ENCODE measurements around the gene RRP9. TPM values are rescaled to one million over a fixed set of nuclear protein-coding genes. Genes with fewer than 3 reads are reported as not detected.
"Not testable (repeated sequence)": the region's sequence is repeated elsewhere in the genome, so short reads cannot be mapped to it uniquely, and the experiment has no call there.

RRP9 gene, protein sequence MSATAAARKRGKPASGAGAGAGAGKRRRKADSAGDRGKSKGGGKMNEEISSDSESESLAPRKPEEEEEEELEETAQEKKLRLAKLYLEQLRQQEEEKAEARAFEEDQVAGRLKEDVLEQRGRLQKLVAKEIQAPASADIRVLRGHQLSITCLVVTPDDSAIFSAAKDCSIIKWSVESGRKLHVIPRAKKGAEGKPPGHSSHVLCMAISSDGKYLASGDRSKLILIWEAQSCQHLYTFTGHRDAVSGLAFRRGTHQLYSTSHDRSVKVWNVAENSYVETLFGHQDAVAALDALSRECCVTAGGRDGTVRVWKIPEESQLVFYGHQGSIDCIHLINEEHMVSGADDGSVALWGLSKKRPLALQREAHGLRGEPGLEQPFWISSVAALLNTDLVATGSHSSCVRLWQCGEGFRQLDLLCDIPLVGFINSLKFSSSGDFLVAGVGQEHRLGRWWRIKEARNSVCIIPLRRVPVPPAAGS
- 22.2 and 26.3 TPM in 2 replicates for total RNA-seq (2014; rRNA removed; shearing (Covaris generic))

DNA sequence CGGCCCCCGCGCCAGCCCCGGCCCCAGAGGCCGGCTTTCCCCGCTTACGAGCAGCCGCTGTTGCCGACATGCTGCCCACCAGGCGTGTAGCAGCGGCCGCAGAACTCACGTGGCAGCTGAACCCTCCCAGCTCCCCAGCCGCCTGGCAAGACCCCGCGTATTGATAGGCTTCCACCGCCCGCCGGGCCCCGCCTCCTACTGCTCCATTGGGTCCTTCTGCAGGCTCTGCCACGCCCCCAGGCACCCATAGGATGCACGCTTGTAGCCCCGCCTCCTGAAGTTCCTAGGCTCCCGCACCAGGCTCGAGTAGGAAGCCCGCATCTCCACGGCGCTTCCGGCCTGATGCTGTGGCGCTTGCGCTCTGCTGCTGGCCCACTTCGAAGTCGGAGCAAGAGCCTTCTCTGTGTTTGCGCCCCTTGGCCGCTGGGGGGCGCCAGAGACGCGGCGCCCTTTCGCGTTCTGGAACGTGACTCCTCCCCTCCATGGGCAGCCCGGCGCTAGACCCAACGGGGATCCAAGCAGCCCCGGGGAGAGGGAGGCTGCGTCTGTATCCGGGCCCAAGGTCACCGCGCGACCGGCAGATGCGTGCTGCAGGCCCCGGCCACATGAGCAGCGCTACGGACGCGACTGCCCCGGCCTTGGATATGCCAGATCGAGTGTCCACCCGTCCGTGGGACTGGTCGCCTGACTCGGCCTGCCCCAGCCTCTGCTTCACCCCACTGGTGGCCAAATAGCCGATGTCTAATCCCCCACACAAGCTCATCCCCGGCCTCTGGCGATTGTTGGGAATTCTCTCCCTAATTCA, at the start of gene RRP9, which contains the start of gene PARP3:
Gene RRP9 (minus strand): TSS at position 107 of the 805 bp plus-strand sequence. CDS start 37 bp downstream, at position 70.
Gene PARP3 (plus strand): TSS at position 566 of the 805 bp plus-strand sequence. CDS start 993 bp downstream, outside the sequence.
- peak; percentile 99 for DNase-seq (ENCODE audit: low read depth)

DNA sequence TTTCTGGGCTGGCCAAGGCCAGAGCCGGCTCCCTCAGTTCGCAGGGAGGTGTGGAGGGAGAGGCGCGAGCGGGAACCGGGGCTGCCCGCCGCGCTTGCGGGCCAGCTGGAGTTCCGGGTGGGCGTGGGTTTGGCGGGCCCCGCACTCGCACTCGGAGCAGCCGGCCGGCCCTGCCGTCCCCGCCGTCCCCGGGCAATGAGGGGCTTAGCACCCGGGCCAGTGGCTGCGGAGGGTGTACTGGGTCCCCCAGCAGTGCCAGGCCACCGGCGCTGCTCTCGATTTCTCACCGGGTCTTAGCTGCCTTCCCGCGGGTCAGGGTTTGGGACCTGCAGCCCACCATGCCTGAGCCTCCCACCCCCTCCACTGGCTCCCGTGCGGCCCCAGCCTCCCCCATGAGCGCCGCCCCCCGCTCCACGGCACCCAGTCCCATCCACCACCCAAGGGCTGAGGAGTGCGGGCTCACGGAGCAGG, 48.8 kb upstream of the RRP9 start:
- DNase-seq (ENCODE audit: low read depth), result not testable (repeated sequence)

DNA sequence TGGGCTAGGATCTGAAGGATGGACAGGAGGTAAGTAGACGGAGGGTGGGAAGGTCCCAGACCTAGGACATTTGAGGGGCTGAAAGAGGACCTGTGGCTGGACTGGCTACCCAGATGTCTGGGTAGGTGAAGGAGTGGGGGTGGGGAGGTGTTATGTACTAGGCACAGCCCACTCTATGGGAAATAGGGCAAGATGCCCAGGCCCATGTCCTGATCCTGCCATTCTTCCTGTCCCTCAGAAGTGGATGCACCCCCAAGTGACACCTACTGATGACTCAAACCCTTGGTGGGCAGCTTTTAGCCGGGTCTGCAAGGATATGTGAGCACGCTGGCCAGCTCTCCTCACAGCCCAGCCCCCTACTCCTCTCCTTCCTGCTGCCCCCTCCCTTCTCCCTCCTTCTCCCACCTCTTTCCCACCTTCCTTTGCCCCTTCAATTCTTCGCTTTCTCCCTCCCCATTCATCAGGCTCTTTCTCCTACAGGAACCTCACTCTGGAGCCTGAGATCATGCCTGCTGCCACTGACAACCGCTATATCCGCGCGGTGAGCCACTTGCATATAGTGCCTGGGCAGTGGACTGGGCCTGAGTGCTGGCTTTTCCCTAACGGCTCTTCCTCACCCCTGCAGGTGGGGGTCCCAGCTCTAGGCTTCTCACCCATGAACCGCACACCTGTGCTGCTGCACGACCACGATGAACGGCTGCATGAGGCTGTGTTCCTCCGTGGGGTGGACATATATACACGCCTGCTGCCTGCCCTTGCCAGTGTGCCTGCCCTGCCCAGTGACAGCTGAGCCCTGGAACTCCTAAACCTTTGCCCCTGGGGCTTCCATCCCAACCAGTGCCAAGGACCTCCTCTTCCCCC, 46.8 kb upstream of the RRP9 start:
- DNase-seq (ENCODE audit: low read depth), result no peak

DNA sequence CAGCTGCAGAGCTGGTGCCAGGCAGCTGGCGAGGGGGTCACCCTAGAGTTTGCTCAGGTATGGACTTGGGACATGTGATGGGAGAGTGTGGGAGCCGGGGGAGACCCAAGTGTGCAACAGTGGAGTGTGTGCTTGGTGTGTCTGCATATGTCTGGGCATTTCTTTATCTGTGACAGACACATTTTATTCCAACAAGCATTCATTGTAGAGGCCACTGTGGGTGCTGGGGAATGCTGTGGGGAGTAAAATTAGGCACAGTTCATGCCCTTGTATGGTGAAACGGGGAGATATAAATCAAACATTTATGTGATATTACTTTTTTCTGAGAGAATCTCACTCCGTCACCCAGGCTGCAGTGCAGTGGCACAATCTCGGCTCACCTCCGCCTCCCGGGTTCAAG, 45.9 kb upstream of the RRP9 start:
- no peak for DNase-seq (ENCODE audit: low read depth)

DNA sequence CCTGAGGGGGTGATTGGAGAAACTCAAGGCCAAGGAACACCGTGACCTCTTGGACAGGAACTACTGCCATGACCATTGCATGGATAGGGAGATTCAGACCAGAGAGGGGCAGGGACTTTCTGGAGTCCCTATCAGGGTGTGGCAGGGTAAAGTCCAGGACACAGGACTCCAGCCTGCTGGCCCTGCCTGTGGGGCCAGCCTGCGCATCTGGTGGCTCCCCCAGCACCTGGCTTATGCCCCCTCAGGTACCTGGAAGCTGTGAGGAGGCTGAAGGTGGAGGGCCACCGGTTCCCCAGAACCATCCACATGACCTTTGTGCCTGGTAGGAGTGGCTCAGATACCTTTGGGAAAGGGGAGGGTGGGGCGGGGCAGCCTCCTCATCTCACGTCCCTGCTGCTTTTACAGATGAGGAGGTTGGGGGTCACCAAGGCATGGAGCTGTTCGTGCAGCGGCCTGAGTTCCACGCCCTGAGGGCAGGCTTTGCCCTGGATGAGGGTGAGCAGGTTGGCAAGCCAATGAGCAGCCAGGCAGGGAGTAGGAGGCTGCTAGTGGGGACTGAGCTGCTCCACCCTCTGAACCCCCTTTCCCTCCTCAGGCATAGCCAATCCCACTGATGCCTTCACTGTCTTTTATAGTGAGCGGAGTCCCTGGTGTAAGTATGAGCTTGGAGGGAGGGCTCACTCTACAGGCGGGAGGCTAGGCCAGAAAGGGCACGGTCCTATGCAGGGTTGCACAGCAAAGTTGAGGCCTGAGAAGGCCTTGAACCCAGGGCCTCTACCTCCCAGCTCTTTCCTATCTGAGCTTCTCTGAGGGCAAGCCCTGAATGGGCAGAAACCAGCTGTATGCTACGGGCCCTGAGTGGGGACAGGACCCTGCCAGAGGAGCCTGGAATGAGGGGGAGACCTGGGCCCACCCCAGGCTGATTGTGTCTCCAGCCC, 44.6 kb upstream of the RRP9 start:
- no peak for DNase-seq (ENCODE audit: low read depth)

DNA sequence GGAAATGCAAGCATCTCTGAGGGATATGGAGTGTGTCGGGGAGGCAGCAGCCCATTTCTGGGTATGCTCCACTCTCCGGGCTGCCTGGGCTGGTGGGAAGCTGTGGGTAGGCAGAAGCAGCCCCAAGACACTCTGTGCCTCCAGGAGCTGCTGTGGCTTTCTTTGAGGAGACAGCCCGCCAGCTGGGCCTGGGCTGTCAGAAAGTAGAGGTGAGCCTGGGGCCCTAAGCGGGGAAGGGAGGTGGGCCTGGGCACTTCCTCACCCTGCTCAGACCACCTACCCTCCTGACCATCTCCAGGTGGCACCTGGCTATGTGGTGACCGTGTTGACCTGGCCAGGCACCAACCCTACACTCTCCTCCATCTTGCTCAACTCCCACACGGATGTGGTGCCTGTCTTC, 43.4 kb upstream of the RRP9 start:
- no peak for DNase-seq (ENCODE audit: low read depth)

DNA sequence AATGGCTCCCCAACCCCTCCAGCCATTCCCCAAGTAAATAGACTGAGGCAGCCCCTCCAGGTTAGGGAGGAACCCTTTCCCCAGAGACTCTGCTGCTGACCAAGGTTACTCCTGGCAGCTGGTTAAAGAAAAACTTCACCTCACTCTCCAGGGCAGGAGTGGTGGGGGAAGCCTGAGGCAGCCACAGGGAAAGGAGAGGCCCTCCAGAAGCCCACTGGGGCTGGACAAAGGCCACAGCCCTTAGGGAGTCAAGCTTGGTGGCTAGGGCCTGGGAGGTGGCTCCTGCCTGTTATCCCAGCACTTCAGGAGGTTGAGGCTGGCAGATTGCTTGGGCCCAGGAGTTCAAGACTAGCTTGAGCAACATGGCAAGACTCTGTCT, 42.6 kb upstream of the RRP9 start:
- DNase-seq (ENCODE audit: low read depth), result no peak

DNA sequence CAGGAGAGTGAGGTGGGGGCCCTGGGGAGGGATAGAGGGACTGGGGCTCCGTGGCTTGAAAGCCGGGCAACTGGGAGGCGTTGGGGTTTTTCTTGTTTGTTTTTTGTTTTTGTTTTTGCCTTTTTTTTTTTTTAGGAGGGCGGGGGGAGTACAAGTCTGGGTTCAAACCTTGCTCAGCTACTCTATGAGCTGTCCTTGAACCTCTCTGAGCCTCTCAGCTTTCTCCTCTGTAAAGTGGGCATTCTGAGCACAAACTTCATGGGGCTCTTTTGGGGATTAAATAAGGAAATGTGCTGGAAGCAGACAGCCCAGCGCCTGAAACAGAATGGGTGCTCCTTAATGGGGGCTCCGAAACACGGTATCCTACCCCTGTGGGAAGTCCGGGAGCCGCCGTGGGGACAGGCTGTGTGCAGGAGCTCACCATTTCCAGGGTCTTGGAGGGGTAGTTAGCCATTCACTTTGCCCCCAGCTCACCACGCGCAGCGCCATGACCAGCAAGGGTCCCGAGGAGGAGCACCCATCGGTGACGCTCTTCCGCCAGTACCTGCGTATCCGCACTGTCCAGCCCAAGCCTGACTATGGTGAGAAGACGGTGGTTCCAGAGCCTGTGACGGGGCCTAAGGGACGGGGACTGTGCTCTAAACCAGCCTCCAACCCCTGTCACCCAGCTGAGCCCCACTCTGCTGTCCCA, 42.0 kb upstream of the RRP9 start:
- DNase-seq (ENCODE audit: low read depth), result no peak

DNA sequence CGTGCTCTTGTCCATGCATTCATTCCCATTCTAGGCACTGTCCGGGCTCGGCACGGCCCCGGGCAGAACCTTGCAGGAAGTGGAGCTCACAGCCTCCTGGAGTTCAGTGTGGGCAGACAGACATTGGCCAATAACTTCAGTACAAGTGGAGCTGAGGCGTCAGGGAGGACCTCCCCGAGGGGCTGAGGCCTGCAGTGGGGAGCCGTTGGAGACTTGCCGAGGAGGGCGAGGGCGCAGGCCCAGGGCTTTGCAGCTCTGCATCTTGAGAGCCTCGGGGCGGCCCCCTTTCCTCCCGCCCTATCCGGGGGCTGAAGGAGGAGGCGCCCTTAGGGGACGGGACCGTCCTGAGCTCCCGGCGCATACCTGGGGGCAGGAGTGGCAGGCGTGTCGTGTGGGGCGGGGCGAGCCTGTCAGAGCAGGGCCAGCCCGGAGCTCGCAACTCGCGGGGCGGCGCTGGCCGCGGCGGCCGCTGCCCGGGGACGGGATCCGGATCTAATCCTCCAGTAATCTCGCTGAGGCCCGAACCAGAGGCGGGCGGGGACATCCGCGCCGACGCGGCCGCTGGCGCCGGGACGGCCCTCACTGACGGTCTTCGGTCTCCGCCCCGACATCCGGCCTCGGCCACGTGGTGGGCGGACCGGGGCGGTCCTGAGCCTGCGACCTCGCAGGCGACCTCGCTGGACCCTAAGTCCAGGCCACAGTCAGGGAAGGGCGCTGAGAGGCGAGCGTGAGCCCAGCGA, 41.3 kb upstream of the RRP9 start, which contains the start of gene ACY1:
Gene ACY1 (plus strand): TSS at position 698 of the 740 bp plus-strand sequence. CDS start 530 bp downstream, outside the sequence.
- peak; percentile 81 for DNase-seq (ENCODE audit: low read depth)

DNA sequence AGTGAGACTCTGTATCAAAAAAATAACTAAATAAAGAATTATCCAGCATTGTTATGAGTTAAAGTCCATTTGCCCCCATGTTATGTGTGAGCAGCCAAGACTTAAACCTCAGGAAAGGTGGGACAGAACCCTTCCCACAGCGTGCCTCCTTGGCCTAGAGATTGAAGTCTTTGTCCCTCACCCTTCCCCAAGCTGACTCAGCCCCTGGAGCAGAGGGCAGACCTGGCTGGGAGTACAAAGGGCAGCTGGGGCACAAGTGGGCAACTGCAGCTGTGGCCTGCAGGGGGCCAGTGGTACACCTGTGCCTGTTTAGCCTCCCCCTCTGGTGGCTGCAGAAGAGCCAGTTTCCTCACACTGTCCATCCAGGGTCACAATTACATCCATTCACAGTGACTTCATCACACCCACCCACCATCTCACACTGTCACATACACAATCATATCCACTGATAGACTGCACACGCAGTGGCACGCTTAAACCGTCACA, 40.7 kb upstream of the RRP9 start:
- peak; percentile 49 for DNase-seq (ENCODE audit: low read depth)

DNA sequence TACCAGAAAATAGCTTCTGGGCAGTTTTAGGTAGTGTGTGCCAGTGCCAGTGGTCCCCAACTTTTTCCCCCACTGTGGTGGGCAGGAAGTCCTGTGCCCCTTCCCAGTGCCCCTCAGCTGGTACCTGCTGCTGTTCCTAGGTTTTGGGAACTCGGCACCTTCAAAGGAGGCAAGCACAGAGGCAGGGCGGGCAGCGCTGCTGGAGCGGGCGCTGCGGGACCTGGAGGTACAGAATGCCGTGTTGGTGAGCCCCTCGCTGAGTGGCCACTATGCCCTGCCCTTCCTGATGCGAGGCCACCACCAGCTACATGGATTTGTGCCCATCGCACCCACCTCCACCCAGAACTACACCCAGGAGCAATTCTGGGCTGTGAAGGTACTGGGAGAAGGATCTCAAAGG, 38.5 kb upstream of the RRP9 start:
- no peak for DNase-seq (ENCODE audit: low read depth)

DNA sequence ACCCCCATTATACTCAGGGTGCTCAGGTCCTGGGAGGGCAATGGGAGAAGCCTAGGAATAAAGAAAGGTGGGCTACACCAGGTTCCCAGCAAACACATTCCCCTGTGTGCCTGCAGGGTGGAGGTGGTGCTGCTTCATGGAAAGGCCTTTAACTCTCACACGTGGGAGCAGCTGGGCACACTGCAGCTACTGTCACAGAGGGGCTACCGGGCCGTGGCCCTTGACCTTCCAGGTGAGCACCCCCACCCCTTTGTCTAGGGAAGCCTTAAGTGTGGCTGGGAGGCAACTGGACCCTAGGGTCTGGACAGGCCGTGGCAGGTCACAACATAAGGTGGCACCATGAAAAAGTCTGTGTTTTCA, 36.4 kb upstream of the RRP9 start:
- no peak for DNase-seq (ENCODE audit: low read depth)

DNA sequence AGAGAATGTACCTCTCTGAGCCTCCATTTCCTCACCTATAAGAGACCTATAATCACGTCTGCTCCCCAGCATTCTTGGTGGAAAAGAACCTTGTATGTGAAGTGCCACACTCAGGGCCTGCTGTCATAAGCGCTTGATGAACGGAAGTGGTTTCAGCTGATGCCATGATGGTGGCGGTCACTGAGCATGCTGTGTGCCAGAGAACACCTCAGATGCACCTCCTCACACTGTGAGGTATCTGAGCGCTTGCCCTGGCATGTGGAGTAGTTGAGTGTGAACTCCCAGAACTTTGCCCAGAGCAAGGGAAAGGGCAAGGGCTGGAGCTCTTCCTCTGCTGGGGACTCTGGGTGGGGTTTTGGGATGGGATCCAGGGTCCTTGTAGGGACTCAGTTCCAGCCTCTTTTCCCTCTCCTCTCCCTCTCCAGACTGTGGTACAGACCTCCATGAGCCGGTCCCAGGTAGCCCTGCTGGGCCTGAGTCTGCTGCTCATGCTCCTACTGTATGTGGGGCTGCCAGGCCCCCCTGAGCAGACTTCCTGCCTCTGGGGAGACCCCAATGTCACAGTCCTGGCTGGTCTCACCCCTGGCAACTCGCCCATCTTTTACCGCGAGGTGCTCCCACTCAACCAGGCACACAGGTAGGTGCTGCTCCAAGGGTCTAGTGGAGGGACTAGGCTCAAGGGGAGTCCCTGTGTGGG, 35.9 kb upstream of the RRP9 start:
- DNase-seq (ENCODE audit: low read depth), result no peak

DNA sequence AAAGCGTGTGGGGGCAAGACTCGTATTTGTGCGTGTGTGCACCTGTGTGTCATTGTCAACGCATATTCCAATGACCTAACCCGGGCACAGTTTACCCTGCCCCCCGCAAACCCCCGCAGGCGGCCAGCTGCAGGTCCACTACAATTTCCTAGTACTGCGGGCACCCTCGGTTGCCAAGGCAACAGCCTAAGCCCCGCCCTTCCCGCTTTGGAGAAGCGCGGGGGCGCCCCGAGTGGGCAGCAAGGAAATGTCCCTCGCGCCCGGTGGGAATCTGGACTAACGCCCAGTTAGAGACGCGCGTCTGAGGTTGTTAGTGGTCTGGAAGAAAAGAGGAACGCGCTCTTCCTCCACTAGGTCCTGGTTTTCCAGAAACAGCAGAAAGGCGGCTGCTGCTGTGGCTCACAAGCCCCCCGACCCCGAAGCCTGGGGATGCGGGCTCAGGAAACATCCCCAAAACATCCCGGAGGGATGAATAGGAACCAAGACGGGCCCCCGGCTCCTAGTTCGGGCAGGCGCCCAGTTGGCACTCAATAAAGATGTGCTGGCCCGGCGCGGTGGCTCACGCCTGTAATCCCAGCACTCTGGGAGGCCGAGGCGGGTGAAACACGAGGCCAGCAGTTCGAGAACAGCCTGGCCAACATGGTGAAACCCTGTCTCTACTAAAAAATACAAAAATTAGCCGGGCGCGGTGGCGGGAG, 34.3 kb upstream of the RRP9 start:
- DNase-seq (ENCODE audit: low read depth), result peak; percentile 43

DNA sequence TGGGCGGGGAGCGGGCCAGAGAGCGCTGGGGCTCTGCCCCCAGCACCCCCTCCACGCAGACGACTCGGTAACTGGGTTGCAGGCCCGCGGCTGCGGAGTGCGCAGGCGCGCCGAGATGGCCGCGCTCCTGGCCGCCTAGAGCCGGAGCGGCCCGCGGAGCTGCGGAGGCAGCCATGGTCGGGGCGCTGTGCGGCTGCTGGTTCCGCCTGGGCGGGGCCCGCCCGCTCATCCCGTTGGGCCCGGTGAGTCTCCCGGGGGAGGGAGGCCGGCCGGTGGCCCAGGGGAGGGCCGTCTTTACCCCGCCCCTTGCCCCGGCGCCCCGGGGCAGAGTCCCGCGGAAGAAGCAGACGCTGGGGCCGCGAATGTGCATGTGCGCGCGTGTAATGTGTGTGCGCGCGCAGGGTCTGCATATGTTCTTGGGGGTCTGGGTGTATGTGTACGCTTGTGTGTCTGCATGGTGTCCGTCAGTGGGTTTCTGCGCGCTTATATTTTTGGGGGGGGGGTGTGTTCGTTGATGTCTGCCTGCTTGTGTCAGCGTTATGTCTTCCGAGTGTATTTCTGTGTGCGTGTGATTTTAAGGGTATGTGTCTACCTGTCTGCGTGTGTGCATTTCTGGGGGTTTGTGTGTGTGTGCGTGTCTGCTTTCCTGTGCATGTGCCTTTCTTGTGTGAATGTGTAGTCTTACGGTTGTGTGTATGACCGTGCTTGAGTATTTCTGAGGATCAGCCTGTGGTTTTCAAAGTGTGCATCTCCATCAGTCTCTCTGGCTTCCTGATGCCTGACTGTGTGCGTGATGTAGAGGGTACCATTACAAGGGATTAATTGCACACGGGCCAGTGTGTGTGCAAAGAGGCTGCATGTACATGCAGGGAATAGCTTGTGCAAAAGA, 33.5 kb upstream of the RRP9 start, which contains the start of gene ABHD14A:
Gene ABHD14A (plus strand): TSS at position 102 of the 889 bp plus-strand sequence. CDS start 72 bp downstream, at position 174.
- peak; percentile 54 for DNase-seq (ENCODE audit: low read depth)

DNA sequence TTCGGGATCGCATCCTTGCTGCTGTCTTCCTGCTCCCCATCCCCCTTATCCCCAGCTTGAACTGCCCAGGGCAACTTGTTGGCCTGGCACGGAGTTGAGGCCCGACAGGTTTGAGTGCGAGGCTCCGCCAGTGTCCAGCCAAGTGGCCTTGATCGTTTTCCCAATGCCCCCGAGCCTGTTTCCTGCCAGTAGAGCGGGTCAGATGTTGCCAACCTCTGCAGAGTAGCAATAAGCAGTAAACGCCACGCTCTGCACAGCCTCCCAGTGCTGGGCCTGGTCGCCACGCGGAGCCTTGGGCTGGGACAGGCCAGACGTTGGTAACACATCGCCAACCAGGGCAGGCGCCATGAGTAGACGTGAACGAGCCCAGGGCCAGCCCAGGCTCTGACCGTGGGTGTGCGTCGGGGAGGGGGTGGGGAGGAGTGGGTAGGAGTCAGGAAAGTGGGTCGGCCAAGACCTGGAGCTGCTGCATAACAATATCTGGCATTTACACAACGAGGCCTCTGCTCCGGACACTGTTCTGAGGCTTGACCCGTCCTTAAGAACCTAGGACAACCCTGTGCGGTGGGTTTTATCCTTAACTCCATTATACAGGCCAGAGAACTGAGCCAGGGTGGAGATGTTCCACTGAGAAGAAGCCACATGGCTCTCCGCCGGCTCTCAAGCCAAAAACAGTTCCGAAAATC, 32.7 kb upstream of the RRP9 start:
- DNase-seq (ENCODE audit: low read depth), result no peak

Measured in M059J (cell line).